Breast epithelium (tissue), 4 donors: Measurements from ENCODE around the gene IKBKE. TPM values are rescaled to one million over a fixed set of nuclear protein-coding genes. Genes with fewer than 3 reads are reported as not detected.
A peak's percentile ranks its signal among the peaks of the same experiment; 100 is the strongest.

Experiments
- DNase-seq, 2 donors: peaks; one replicate each; pipeline ENCODE4 v3.0.0-alpha.2; 2019; ENCODE audit warnings: low spot score in 2 of 2
- H3K27ac ChIP-seq, 2 donors: fragments of 200-600 bp; sonication (generic) in 1 of 2; one replicate each; pipeline ENCODE4 v1.5.1; 2016 to 2019; ENCODE audit warnings: mild to moderate bottlenecking in 1 of 2
- H3K27me3 ChIP-seq, 2 donors: fragments of 200-600 bp; sonication (generic) in 1 of 2; one replicate each; pipeline versions ENCODE4 v1.5.1 to v1.6.0; 2017 to 2019; ENCODE audit warnings: control low read depth in 1 of 2, mild to moderate bottlenecking in 1 of 2
- H3K36me3 ChIP-seq: fragments of 200-600 bp; one replicate; pipeline ENCODE4 v1.5.1; 2019
- H3K4me1 ChIP-seq, 2 donors: fragments of 200-600 bp; sonication (generic); one replicate each; pipeline ENCODE4 v1.5.1; 2016 to 2019; ENCODE audit warnings: control low read depth in 1 of 2
- H3K4me3 ChIP-seq, 3 donors: fragments of 200-600 bp; sonication (generic); 1 replicate in 2 of 3; 2 replicates in 1 of 3; pipeline ENCODE4 v1.5.1; 2016 to 2019; ENCODE audit warnings: mild to moderate bottlenecking in 3 of 3, moderate library complexity in 2 of 3
- H3K9me3 ChIP-seq, 2 donors: fragments of 200-600 bp; sonication (generic) in 1 of 2; one replicate each; pipeline ENCODE4 v1.5.1; 2016 to 2019; ENCODE audit warnings: control low read depth in 1 of 2
- POLR2A ChIP-seq: fragments of 450-650 bp; IDR thresholded peaks from one replicate; pipeline ENCODE4 v1.6.1; 2016; ENCODE audit warnings: antibody characterized with exemption, mild to moderate bottlenecking, moderate library complexity
- POLR2AphosphoS5 ChIP-seq, 3 donors: sonication (generic); formaldehyde crosslinking; IDR thresholded peaks; one replicate each; pipeline ENCODE4 v1.6.1; 2017; ENCODE audit warnings: antibody characterized with exemption in 3 of 3
- intact Hi-C: fragments of 100-400 bp; cut with DNase I; formaldehyde crosslinking; loops from one replicate; pipeline ENCODE4 v1.15.1; 2023; ENCODE audit warnings: low total_unique reads
- total RNA-seq, 3 donors: library from RNA; depleted of rRNA; stranded (reverse); fragments of >200 nt; gene quantifications; one replicate each; pipeline ENCODE4 v1.1.0, GENCODE V29; 2016
- TF ChIP-seq, protein P1 (sequence below), 3 donors: fragments of 450-650 bp; IDR thresholded peaks; one replicate each; pipeline ENCODE4 v1.5.1; 2016 to 2017; ENCODE audit warnings: antibody characterized with exemption in 3 of 3, mild to moderate bottlenecking in 3 of 3, moderate library complexity in 3 of 3

IKBKE gene
- total RNA-seq, 3 donors from 2014 or later: 4.4 to 4.9 (median 4.8) TPM

DNA sequence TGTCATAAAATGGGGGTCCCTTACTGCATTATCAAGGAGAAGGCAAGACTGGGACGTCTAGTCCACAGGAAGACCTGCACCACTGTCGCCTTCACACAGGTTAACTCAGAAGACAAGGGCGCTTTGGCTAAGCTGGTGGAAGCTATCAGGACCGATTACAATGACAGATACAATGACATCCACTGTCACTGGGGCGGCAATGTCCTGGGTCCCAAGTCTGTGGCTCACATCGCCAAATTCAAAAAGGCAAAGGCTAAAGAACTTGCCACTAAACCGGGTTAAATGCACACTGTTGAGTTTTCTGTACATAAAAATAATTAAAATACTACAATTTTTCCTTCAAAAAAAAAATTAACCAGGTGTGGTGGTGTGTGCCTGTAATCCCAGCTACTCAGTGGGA, 59.1 kb downstream of the IKBKE start:
- no peaks in the 10 kb centered on the region for H3K4me1 ChIP-seq
- no peak overlapping the region for H3K27ac ChIP-seq
- intact Hi-C loops: no loop called here
- H3K27me3 ChIP-seq: no peaks in the 10 kb centered on the region
- no peaks in the 10 kb centered on the region for H3K9me3 ChIP-seq
- DNase-seq: no peak
- H3K4me3 ChIP-seq: no peak overlapping the region
- TF ChIP-seq, protein P1, sequence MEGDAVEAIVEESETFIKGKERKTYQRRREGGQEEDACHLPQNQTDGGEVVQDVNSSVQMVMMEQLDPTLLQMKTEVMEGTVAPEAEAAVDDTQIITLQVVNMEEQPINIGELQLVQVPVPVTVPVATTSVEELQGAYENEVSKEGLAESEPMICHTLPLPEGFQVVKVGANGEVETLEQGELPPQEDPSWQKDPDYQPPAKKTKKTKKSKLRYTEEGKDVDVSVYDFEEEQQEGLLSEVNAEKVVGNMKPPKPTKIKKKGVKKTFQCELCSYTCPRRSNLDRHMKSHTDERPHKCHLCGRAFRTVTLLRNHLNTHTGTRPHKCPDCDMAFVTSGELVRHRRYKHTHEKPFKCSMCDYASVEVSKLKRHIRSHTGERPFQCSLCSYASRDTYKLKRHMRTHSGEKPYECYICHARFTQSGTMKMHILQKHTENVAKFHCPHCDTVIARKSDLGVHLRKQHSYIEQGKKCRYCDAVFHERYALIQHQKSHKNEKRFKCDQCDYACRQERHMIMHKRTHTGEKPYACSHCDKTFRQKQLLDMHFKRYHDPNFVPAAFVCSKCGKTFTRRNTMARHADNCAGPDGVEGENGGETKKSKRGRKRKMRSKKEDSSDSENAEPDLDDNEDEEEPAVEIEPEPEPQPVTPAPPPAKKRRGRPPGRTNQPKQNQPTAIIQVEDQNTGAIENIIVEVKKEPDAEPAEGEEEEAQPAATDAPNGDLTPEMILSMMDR (IDR thresholded peaks at IDR 0.05): no peak
- TF ChIP-seq POLR2A: no peak
- no peak for TF ChIP-seq POLR2AphosphoS5 (IDR thresholded peaks at IDR 0.05)
- H3K36me3 ChIP-seq: no peaks in the 10 kb centered on the region

DNA sequence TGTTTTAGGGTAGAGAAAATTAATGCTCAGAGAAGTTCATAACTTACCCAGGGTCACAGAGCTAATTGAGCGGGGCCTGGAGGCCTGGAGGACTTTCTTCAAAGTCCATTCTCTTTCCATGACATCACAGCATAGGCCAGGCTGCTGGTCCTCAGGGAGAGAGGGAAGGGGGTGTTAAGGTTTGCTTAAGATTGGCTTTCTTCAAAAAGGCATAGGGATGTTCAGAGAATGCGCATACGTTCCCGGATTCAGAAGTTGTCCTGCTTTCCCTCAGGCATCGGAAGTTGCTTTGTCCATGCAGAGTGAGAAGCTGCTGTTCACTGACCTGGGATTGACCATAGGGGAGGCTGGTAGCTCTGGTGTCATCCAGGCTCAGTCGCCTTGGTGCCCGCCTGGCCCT, 62.1 kb downstream of the IKBKE start:
- H3K27me3 ChIP-seq: no peaks in the 10 kb centered on the region
- H3K27ac ChIP-seq: no peak overlapping the region
- no peaks in the 10 kb centered on the region for H3K36me3 ChIP-seq
- TF ChIP-seq POLR2AphosphoS5 (IDR thresholded peaks at IDR 0.05): no peak
- no peak for TF ChIP-seq POLR2A
- TF ChIP-seq, protein P1 (IDR thresholded peaks at IDR 0.05): no peak
- intact Hi-C loops: no loop called here
- DNase-seq: no peak
- no peaks in the 10 kb centered on the region for H3K9me3 ChIP-seq
- no peaks in the 10 kb centered on the region for H3K4me1 ChIP-seq
- H3K4me3 ChIP-seq: no peak overlapping the region

DNA sequence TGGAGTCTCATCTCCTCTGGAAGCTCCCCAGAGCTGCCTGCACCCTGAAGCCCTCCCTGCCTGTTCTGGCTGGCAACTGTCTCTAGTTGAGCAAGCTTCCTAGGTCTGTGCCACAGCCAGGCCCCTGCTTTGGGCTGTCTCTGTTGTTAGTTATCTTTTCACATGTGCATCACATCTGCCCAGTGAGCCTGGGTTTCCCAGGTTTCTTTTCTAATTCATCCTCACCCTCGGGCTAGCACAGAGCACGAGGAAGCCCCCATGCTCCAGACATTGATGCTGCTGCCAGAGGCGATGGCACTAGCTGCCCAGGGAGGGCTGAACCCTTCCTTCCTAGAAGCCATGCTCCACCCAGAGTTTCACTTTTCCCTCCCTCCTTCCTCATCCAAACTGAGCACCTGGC, 64.3 kb downstream of the IKBKE start:
- intact Hi-C loops: no loop called here
- Histone ChIP-seq H3K4me1 (peaks cover 0 to 1% of the 10 kb centered on the region in 2 donors), H3K27me3 (no peaks in the 10 kb centered on the region), H3K27ac (peak overlapping the region; percentile 58 to 69), H3K9me3 (no peaks in the 10 kb centered on the region), H3K4me3 (no peak overlapping the region), H3K36me3 (no peaks in the 10 kb centered on the region)
- TF ChIP-seq POLR2AphosphoS5 (IDR thresholded peaks at IDR 0.05) (no peak), POLR2A (no peak)
- TF ChIP-seq, protein P1 (IDR thresholded peaks at IDR 0.05): no peak
- no peak for DNase-seq

DNA sequence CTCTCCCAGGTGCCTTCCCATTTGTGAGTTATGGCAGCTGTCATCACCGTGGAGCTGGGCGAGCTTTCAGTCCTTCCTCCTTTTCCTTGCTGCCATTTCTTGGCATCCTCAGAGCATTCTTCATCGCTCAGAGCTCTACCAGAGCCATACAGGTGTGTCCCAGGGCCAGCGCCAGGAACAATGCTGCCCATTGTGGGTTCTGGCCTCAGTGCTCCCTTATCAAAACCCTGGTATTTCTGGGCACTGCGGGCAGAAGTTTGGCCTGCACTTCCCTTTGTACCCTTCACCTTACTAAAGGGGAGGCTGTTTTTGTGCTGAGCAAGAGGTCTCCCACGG, 65.5 kb downstream of the IKBKE start:
- H3K27me3 ChIP-seq: no peaks in the 10 kb centered on the region
- TF ChIP-seq, protein P1 (IDR thresholded peaks at IDR 0.05): no peak
- peak in 1 of 3 donors; percentile 12 for TF ChIP-seq POLR2AphosphoS5 (IDR thresholded peaks at IDR 0.05)
- H3K36me3 ChIP-seq: no peaks in the 10 kb centered on the region
- H3K4me1 ChIP-seq: peaks cover 0 to 11% of the 10 kb centered on the region in 2 donors
- peak overlapping the region; percentile 62 to 69 for H3K27ac ChIP-seq
- no peak overlapping the region for H3K4me3 ChIP-seq
- H3K9me3 ChIP-seq: no peaks in the 10 kb centered on the region
- peak in 1 of 2 donors; percentile 82 for DNase-seq
- intact Hi-C loops: no loop called here

DNA sequence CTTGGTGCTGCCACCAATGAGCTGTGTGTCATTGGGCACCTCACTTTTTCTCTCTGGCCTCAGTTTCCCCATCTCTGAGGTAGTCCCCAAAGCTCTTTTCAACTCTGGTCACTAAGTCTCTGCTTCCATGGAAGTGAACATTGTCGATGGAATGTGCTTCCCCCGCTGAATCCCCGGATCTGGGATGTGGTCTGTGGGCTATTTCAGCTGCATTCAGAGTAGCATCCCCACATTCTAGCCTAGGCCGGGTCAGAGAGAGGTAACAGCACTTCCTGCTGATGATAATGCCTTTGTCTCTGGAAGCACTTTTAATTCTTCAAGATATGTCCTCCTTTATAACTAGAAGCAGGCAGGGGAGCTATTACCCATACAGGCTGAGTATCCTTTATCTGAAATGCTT, 66.9 kb downstream of the IKBKE start:
- Histone ChIP-seq H3K27me3 (no peaks in the 10 kb centered on the region), H3K4me3 (no peak overlapping the region), H3K4me1 (peaks cover 0 to 11% of the 10 kb centered on the region in 2 donors), H3K27ac (peak overlapping the region in 1 of 2 donors; percentile 69), H3K36me3 (no peaks in the 10 kb centered on the region), H3K9me3 (no peaks in the 10 kb centered on the region)
- no peak for DNase-seq
- TF ChIP-seq, protein P1 (IDR thresholded peaks at IDR 0.05): no peak
- TF ChIP-seq POLR2AphosphoS5 (IDR thresholded peaks at IDR 0.05) (no peak), POLR2A (no peak)
- intact Hi-C loops: no loop called here
